Frontal cortex (tissue), 4 donors: ENCODE measurements around the gene ATCAY. TPM values are rescaled to one million over a fixed set of nuclear protein-coding genes. Genes with fewer than 3 reads are reported as not detected.
"Not testable (repeated sequence)": the region's sequence is repeated elsewhere in the genome, so short reads cannot be mapped to it uniquely, and the experiment has no call there.

Experiments
- DNase-seq, 2 donors: peaks; one replicate each; pipeline ENCODE4 v3.0.0; 2012; ENCODE audit warnings: low spot score in 2 of 2
- FAIRE-seq: peaks from 2 replicates; lab custom pipeline; 2012; peaks lifted over from hg19 to GRCh38; lab: Jason Lieb, UNC
- total RNA-seq: library from RNA; depleted of rRNA; stranded (reverse); fragments of >200 nt; gene quantifications from one replicate; pipeline ENCODE4 v1.2.3, GENCODE V29; 2014
- donor health status: control.
- donor health status: control.
- donor health status: control.

The ATCAY gene
- total RNA-seq, 1 donor from 2014 or later: 86.0 TPM

DNA sequence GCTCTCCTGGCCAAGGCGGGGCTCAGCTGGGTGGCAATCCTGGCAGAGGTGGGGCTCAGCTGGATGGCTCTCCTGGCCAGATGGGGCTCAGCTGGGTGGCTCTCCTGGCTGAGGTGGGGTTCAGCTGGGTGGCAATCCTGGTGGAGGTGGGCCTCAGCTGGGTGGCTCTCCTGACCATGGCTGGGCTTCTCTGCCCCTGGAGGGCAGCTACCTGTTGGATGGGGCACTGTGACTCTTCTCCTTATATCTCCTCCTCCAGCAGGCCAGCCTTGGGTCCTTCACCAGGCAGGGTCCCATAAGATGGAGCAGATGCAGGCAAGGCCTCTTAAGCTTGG lies 28.3 kb upstream of the ATCAY start:
- no peak for FAIRE-seq
- no peak for DNase-seq

DNA sequence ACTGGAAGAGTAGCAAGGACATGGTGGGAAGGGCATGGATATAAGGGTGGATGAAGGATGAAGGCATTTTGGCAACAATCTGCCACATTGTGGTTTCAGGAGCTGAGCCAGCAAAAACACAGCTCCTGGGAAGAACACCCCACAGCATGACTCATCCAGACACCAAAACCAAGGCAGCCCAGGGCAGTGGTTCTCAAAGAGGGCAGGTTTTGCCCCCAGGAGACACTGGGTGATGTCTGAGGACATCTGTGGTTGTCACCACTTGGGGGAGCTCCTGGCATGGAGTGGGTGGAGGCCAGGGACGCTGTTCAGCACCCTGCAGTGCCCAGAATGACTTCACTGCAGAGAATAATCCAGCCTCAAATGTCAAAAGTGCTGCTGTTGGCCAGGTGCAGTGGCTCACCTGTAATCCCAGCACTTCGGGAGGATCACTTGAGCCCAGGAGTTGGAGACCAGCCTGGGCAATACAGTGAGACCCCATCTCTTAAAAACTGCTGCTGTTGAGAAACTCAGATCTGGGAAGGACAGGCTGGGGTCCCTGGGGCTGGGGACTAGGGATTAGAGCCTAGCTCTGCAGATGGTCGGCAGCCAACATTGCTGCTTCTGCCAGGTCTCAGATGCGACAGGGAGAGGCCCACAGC lies 27.8 kb upstream of the ATCAY start:
- DNase-seq (no peak), FAIRE-seq (no peak)

DNA sequence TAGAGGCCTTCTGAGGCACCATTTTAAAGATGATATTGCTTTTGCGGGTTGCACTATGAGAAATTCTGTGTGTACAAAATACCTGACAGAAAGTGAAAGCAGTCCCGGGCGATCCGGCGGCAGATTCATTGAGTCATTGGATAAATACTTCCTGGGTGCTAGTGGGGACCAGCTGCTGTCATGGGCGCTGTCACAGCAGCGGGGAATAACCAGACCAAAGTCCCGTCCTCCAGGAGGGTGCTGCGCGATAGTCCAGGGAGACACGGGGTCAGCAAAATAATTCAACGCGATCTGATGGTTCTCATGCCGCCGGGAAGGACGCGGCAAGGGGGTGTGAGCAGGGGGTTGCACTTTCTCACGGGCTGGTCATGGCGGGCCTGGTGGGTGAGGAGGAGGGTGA lies 25.2 kb upstream of the ATCAY start:
- FAIRE-seq: no peak

DNA sequence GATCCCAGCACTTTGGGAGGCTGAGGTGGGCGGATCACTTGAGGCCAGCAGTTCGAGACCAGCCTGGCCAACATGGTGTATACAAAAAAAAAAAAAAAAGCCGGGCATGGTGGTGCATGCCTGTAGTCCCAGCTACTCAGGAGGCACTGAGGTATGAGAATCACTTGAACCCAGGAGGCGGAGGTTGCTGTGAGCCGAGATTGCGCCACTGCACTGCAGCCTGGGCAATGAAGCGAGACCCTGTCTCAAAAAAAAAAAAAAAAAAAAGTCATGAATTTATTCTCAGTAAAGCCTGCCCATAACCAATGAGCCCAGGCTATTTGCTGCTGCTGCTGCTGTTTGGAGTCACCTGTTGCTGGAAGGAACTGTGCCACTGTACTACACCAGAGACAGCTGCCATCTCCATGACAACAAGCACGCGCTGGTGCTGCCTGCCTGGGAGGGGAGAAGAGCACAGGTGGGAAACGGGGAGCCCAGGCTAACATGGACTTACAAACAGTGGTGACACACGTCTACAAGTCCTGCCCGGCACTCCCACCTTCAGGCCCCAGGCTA lies 23.0 kb upstream of the ATCAY start:
- DNase-seq: peak in 1 of 2 donors; percentile 46

More for the DNA sequence above, 25.2 kb upstream of the ATCAY start:
- no peak for DNase-seq

DNA sequence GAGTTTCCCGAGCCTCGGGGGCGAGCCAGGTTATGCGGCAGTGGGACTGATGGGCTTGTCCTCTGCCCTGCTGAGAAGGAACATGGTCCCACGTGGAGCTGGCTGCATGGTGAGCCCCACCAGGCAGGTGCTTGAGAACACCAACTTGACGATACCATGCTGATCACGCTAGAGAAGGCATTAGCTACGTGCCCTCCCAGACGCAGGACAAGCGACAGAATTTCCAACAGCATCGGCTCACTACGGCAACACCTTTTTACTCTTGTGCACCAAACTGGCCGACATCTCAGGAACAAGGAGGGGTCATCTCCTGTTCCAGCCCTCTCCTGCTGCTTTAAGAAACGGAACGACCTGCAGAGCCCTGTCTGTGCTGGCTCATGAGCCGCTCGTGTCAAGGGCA lies 20.0 kb upstream of the ATCAY start:
- no peak for FAIRE-seq
- no peak for DNase-seq

More for the DNA sequence above, 23.0 kb upstream of the ATCAY start:
- no peak for FAIRE-seq

DNA sequence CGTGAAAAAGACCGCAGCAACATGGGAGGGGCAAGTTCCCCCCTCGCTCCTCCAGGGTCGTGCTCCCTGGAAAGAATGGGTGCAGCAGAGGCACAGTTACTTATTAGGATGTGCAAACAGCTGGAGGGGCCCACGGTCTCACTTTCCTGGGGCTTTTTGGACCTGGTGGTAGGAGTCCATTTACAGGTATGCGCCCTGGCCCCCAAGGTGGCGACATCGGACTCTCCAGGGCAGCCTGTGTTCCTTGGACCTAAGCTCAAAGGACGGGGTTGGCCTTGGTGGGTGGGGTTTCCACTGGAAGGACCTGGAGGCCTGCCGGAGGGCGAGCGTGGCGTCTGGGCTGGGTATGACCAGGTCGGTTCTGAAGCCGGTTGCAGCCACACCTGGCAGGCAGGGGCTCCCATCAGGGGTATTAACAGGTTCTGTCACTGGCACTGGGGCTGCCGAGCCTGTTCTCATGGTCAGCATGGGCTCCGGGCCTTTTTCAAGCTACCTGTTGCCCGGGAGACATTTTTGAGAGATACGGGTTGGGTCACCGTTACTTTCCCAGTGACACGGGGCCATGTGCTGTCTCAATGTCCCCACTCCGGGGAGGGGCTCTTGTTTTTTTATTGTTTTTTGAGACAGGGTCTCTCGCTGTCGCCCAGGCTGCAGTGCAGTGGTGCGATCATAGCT lies 17.5 kb upstream of the ATCAY start:
- no peak for DNase-seq
- FAIRE-seq: no peak

DNA sequence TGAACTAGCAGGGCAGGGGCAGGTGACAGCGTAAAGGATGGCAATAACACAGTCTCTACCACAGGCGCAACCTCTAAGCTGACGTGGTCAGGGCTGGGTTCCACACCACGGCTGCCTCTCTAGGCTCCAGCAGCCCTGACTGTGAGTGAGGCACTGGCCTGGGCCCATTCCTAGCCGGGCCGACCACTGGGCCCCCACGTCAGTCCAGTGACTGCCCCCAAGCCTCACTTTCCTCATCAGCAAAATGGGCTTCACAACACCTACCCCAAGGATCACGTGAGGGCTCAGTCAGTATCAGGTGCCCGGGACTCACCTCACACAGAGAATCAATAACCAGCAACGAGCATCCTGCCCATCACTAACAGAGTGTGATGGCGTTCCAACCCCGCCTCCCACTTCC lies 16.8 kb upstream of the ATCAY start:
- DNase-seq (no peak), FAIRE-seq (no peak)

DNA sequence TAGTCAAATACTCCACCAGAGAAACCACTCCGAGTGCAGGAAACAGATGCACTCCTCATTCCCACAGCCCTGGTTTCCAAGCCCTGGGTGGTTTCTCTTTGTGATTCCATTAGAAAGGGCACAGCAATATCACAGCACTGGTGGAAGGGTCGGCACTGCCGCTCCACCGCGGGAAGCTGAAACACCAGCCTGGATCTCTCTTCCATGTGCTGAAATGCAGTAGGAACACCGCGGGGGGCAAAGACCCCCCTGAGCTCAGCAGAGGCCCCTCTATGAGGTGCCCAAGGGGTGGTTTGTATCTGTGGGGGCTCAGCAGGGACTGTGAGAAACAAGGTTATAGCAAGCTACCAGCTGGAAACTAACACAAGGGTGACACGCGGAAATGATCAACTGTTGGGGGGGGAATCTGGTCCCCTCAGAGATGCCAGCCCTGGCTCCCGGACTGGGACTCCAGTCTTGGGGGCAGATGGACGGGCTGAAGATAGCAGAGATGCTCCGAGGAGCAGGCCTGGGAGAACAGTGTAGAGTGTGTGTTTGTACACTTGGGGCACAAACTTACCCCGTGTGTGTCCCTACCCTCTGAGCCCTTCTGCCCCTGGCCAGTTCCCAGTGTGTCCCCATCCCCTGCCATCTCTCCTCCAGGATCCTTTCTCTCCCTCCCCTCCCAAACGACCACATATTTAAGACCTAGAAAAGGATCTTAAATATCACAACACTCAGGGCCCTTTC lies 13.4 kb upstream of the ATCAY start:
- no peak for DNase-seq
- no peak for FAIRE-seq

DNA sequence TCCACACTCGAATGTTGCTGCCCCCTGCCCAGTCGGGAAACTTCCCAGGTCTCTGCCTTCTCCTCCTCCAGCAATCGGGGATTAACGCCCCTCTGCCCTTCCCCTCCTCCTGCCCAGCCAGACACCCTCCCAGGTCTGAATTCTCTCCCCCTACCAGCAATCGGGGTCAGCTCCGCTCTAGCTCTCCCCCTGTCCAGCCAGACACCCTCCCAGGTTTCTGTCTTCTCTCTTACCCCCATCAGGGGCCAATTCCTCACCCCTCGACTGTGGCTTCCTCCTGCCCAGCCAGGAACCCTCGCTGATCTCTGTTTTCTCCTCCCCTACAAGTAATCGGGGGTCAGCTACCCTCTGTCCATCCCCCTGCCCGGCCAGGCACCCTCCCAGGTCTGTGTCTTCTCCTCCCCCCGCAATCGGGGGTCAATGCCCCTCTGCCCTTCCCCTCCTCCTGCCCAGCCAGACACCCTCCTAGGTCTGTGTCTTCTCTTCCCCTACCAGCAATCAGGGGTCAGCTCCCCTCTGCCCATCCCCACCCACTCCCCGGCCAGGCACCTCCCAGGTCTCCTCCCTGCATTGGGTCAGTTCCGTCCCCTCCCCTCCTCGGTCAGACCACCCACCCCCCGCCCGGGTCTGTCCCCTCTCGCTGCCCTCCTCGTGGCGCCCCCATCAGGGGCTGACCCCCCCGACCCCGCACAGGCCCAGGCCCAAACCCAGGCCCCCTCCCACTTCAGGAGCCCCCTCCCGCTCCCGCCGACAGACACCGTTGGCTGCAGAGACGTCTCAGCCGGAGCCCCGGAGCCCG lies 12.3 kb upstream of the ATCAY start:
- DNase-seq: no peak
- no peak for FAIRE-seq

DNA sequence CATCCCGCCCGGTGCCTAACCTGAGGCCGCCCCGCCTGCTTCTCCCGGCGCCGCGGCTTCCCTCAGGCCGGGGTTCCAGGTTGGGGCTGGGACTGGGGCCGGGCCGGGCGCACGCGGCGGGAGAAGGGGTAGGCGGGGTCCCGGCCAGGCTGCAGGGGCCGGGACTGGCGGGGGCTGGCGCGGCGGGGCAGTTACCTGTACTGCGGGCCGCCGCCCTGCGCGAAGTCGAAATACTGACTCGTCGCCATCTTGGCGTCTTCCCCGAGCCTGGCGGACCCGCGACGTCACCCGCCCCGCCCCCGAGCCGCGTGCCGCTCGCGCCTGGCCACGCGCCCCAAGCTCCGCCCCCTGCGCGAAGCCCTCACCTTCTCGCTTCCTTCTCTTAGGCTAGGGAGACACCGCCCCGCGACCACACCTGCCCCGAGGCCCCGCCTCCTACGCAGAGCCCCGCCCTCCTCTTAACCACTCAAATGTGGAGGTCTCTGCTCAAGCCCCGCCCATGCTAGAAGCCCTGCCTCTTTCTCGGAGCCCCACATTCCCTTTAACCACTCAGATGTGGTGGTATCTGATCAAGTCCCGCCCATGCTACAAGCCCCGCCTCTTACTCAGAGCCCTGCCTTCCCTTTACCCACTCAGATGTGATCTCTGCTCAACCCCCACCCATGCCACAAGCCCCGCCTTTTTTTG lies 11.6 kb upstream of the ATCAY start, which contains the start of gene ZFR2:
ZFR2 (minus strand) TSS at position 269 of the 687 bp plus-strand sequence; CDS start at position 248, 21 bp downstream.
- FAIRE-seq (no peak), DNase-seq (peak in 1 of 2 donors; percentile 62)

DNA sequence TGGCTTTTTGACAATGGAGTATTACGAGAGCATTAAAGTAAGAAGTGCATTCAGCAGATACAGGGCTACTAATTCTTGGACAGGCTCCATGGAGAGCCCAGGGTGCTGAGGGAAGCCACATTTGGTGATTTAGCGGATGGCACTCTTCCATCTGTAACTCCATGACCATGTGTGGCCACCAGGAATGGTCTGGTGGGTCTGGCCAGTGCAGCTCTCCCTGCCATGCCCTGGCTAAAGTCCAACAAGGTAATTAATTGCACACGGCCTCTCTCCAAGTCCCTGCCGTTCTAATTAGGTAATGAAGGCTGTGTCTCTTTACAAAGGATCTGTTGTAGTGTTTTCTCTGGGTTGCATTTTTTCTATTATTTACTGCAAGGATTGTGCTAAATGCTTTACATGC lies 7.3 kb upstream of the ATCAY start:
- no peak for DNase-seq

DNA sequence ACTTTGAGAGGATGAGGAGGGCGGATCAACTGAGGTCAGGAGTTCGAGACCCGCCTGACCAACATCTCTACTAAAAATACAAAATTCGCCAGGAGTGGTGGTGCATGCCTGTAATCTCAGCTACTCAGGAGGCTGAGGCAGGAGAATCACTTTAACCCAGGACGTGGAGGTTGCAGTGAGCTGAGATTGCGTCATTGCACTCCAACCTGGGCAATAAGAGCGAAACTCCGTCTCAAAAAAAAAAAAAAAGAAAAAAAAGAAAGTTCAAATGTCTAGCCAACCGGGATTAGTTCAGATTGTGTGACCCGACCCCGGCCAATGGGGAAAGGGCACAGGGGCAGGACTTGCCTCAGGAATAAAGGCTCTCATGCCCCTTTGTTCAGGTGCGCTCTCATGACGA lies 5.8 kb upstream of the ATCAY start:
- not testable (repeated sequence) for FAIRE-seq, DNase-seq

More for the DNA sequence above, 7.3 kb upstream of the ATCAY start:
- FAIRE-seq: no peak

DNA sequence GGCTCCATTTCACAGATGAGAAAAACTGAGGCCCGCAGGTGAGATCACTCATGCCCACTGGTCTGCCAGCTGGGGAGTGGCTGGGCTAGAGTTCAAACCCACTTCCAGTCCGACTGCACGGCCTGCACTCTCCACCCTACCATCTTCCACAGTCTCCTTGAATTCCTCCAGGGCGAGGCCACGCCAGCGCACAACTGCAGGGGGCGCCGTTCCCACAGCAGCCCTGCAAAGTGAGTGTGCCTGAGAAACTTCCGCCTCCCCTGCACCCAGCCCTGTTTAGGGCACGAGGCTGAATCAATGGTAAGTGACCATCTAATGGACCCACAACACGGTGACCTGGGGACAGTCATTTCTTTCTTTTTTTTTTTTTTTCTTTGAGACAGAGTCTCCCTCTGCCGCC lies 829 bp upstream of the ATCAY start:
- no peak for DNase-seq
- FAIRE-seq: no peak

DNA sequence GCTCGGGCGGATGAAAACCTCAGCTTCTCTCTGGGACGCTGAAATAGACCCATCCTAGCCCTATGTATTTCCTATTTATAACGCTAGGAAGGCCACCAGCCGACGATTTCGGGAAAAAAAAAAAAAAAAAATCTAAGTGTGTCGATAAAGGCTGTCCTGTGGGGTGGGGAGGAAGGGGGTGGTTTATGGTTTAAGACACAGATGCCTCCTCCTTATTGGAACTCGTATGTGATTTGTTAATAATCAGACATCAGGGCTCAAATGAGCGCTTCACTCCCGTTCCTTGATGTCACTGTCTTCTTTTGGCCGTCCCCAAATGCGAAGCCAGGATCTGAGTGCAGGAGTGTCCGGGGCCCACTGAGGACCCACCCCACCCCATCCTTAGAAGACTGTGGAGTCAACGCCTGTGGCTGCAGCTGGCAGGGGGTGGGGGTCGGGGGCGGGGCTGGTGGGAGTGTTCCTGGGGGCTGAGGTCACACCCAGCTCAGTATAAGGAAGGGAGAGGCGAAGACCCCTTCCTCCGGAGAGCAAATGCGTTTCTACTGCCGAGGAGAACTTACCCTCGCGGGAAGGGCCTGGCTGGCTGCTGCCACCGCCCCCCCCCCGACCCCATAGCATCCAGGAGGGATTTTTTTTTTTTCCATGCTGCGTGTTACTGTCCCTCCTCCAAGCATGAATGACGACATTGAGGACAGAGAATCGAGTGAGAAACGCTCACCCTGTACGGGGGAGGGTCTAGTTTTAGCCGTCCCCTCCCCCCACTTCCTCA lies 971 bp downstream of the ATCAY start:
- FAIRE-seq (no peak), DNase-seq (no peak)

DNA sequence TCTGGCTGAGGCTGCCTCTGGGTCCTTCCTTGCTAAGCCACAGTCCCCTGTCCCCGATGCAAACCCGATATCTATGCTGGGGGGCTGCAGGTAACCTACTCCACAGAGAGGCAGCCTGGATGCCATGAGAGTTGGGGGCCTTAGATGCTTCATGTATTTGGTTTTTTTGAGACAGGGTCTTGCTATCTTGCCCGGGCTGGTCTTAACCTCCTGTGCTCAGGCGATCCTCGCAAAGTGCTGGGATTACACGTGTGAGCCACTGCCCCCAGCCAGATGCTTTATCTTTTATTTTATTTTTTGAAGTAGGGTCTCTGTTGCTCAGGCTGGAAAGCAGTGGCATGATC lies 1.5 kb downstream of the ATCAY start:
- DNase-seq (no peak), FAIRE-seq (no peak)

DNA sequence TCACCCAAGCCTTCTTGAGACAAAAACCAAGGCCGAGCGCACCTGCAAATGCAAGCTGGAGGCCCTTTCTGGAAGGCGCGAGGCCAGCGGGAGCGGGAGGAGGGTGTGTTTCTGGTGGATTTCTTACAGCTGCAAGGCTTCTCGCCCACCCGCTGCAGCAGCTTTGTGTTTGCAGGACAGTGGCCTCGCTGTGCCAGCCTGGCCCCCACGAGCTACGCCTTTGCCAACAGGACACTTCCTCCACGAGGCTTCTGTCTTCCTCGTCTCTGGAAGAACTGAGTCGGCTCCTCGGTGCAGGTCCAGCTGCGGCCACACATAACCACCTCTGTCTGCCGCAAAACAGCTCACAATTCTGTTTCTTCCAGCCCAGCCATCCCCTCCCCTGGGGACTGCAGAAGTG lies 10.1 kb downstream of the ATCAY start:
- no peak for FAIRE-seq
- DNase-seq: no peak

DNA sequence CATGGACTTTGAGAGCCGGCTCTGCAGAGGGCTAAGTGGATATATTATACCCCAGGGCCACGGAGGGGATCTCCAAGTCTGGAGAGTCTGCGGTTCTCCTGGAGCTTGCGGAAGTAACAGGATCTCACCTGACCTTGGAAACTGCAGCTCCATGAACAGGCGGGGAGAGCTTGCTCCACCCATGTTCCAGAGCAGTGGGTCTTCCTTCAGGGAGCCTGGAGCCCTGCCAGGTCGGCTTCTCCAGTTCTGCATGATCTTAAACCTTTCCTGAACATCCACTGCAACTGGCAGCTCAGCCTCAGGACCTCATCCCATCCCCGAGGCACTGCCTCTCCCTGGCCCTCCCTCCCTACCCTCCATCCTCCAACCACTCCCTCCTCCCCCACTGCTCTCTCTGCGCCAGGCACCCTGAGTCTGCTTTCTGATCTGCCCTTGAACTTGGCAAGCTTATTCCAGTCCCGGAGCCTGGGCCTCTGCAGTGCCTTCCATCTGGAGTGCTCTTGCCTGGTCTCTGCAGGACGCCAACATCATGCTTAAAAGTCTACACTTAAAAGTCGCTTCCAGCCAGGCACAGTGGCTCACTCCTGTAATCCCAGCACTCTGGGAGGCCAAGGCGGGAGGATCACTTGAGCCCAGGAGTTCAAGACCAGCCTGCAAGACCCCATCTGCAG lies 13.2 kb downstream of the ATCAY start:
- DNase-seq (no peak), FAIRE-seq (no peak)

DNA sequence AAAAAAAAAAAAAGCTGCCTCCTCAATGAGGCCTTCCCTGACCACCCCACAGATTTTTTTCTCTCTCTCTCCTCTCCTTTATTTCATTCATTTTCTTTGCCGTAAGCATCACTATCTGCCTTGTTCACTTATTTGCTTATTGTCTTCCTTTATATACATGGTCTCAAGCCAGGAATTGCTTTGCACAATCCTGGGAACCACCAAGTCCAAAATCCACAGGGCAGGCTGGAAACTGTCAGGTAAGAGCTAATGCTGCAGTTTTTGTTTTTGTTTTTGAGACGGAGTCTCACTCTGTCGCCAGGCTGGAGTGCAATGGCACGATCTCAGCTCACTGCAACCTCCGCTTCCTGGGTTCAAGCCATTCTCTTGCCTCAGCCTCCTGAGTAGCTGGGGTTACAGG lies 14.5 kb downstream of the ATCAY start:
- not testable (repeated sequence) for FAIRE-seq, DNase-seq
